Measurements from ENCODE around the gene BCL7B.

The BCL7B gene

DNA sequence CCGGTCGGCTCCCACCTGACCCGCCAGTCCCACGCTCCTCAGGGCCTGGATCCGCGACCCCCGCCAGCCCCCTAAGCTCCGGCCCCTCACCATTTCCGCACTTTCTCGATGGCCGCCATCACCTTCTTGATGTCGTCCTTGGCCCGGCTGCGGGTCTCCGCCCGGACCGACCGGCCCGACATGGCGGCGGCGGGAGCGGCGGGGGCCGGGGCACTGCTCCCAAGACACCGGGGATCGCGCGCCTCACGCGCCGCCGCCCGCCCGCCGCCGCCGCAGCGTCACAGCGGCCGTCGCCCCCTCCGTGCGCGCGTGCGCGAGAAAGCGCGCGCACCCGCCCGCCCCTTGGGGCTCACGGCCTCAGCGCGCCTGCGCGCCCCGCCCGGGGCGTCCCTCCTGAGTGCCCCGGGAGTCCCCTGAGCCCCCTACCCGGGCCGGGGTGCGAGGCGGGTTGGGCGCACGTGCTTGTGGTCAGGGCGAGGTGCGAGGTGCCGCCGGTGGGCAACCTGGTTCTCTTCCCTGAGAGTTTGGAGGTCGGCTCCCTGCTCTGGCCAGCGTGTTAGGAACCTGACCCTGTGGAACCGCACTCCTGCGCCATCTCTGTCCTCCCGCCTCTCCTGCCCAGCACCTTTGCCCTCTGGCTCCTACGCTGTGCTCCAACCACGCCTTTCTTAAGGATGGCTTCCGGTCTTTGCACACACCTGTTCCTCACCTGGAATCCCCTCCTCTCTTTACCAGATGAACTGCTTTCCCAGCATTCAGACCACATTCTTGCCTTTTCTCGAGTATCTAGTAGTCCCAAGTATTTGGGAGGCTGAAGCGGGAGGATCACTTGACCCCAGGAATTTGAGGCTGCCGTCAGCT lies at the start of gene BCL7B:
BCL7B (minus strand) TSS at position 294 of the 861 bp plus-strand sequence; CDS start at position 182, 112 bp downstream.
- peak within 1 kb of the TSS; percentile 90 to 97 for H3K9ac ChIP-seq (ENCODE audit: low read depth in 1 of 2, low read length in 2 of 2)
- H3K4me1 ChIP-seq (ENCODE audit: control insufficient read depth in 2 of 2, insufficient read depth in 2 of 2, low read length in 2 of 2): peaks cover 13 to 16% of the 10 kb centered on the region in 2 donors
- peak within 1 kb of the TSS; percentile 87 to 97 for H3K4me3 ChIP-seq (ENCODE audit: low read length in 2 of 2)
- H3K27ac ChIP-seq (ENCODE audit: low read depth in 2 of 2, low read length in 2 of 2): peak within 1 kb of the TSS; percentile 99 to 100
- H3K9me3 ChIP-seq (ENCODE audit: control insufficient read depth in 2 of 2, low read length in 2 of 2): no peaks in the 10 kb centered on the region
- peaks cover 5 to 12% of the 10 kb centered on the region in 2 donors for H3K36me3 ChIP-seq (ENCODE audit: control insufficient read depth in 2 of 2, insufficient read depth in 2 of 2, low read length in 2 of 2)
- no peaks in the 10 kb centered on the region for H3K27me3 ChIP-seq (ENCODE audit: control insufficient read depth in 2 of 2, insufficient read depth in 2 of 2, low read length in 2 of 2)

DNA sequence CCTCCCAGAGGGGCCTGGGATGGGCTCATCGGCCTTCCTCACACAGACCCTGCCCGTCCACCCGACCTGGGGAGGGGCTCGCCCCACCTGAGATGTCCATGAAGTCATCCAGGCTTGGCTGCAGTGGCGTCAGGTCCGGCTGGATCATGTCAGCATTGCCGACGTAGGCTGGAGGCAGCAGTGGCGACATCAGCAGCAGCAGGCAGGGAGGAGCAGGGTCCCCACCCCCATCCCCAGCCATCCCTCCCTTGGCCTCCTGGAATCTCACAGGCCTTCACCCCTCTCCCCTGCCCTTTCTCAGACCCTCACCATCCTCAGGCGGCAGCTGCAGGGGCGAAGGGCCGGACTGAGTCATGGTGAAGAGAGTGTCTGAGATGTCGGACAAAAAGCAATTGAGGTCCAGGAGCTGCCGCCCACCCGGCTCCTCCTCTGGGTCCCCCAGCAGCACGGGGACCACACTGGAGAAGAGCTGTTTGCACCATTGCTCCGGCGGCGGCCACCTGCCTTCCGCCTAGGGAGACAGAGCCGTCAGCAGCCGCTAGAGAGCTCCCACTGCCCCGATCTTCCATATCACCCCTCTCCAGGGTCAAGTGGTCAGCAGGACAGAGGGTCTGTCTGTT lies 48.2 kb upstream of the BCL7B start:
- no peak overlapping the region for H3K9ac ChIP-seq (ENCODE audit: low read depth in 1 of 2, low read length in 2 of 2)
- H3K4me1 ChIP-seq (ENCODE audit: control insufficient read depth in 2 of 2, insufficient read depth in 2 of 2, low read length in 2 of 2): peaks cover 0 to 4% of the 10 kb centered on the region in 2 donors
- H3K27me3 ChIP-seq (ENCODE audit: control insufficient read depth in 2 of 2, insufficient read depth in 2 of 2, low read length in 2 of 2): peaks cover 5 to 10% of the 10 kb centered on the region in 2 donors
- H3K27ac ChIP-seq (ENCODE audit: low read depth in 2 of 2, low read length in 2 of 2): no peak overlapping the region
- no peaks in the 10 kb centered on the region for H3K9me3 ChIP-seq (ENCODE audit: control insufficient read depth in 2 of 2, low read length in 2 of 2)
- no peak overlapping the region for H3K4me3 ChIP-seq (ENCODE audit: low read length in 2 of 2)
- no peaks in the 10 kb centered on the region for H3K36me3 ChIP-seq (ENCODE audit: control insufficient read depth in 2 of 2, insufficient read depth in 2 of 2, low read length in 2 of 2)

GRCh38 chr7:73602721-73603651 lies 45.5 kb upstream of the BCL7B start:
- Histone ChIP-seq H3K27me3 (ENCODE audit: control insufficient read depth in 2 of 2, insufficient read depth in 2 of 2, low read length in 2 of 2) (peaks cover 5 to 11% of the 10 kb centered on the region in 2 donors), H3K27ac (ENCODE audit: low read depth in 2 of 2, low read length in 2 of 2) (no peak overlapping the region), H3K9ac (ENCODE audit: low read depth in 1 of 2, low read length in 2 of 2) (no peak overlapping the region), H3K4me1 (ENCODE audit: control insufficient read depth in 2 of 2, insufficient read depth in 2 of 2, low read length in 2 of 2) (peaks cover 0 to 4% of the 10 kb centered on the region in 2 donors), H3K4me3 (ENCODE audit: low read length in 2 of 2) (no peak overlapping the region), H3K36me3 (ENCODE audit: control insufficient read depth in 2 of 2, insufficient read depth in 2 of 2, low read length in 2 of 2) (no peaks in the 10 kb centered on the region), H3K9me3 (ENCODE audit: control insufficient read depth in 2 of 2, low read length in 2 of 2) (no peaks in the 10 kb centered on the region)

DNA sequence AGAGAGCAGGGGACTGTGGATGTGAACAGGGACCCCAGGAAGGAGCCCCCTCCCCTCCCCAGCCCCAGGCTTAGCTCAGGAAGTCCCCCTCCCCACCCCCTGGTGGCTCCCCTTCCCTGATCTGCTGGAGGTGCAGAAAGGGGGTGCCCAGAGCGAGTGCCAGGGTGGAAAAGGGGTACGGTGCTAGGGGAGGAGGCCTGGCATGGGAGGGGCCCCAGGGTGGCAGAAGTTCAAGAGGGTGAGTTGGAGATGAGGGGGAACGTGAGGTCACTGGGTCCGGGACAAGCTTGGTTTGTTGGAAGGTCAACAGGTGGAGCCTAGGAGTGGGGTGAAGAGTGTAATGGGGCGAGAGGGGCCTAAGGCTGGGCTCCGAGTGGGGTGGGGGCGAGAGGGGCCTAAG lies 42.4 kb upstream of the BCL7B start:
- Histone ChIP-seq H3K27ac (ENCODE audit: low read depth in 2 of 2, low read length in 2 of 2) (no peak overlapping the region), H3K27me3 (ENCODE audit: control insufficient read depth in 2 of 2, insufficient read depth in 2 of 2, low read length in 2 of 2) (peaks cover 4 to 13% of the 10 kb centered on the region in 2 donors), H3K9ac (ENCODE audit: low read depth in 1 of 2, low read length in 2 of 2) (no peak overlapping the region), H3K4me1 (ENCODE audit: control insufficient read depth in 2 of 2, insufficient read depth in 2 of 2, low read length in 2 of 2) (no peaks in the 10 kb centered on the region), H3K4me3 (ENCODE audit: low read length in 2 of 2) (no peak overlapping the region), H3K9me3 (ENCODE audit: control insufficient read depth in 2 of 2, low read length in 2 of 2) (no peaks in the 10 kb centered on the region), H3K36me3 (ENCODE audit: control insufficient read depth in 2 of 2, insufficient read depth in 2 of 2, low read length in 2 of 2) (no peaks in the 10 kb centered on the region)

- H3K9ac ChIP-seq (ENCODE audit: low read depth in 1 of 2, low read length in 2 of 2): no peak overlapping the region
- H3K27me3 ChIP-seq (ENCODE audit: control insufficient read depth in 2 of 2, insufficient read depth in 2 of 2, low read length in 2 of 2): peaks cover 4 to 13% of the 10 kb centered on the region in 2 donors
- H3K27ac ChIP-seq (ENCODE audit: low read depth in 2 of 2, low read length in 2 of 2): no peak overlapping the region
- H3K36me3 ChIP-seq (ENCODE audit: control insufficient read depth in 2 of 2, insufficient read depth in 2 of 2, low read length in 2 of 2): no peaks in the 10 kb centered on the region
- H3K9me3 ChIP-seq (ENCODE audit: control insufficient read depth in 2 of 2, low read length in 2 of 2): no peaks in the 10 kb centered on the region
- no peaks in the 10 kb centered on the region for H3K4me1 ChIP-seq (ENCODE audit: control insufficient read depth in 2 of 2, insufficient read depth in 2 of 2, low read length in 2 of 2)
- no peak overlapping the region for H3K4me3 ChIP-seq (ENCODE audit: low read length in 2 of 2)
Measured at GRCh38 chr7:73599151-73599882, 41.8 kb upstream of the BCL7B start.

- Histone ChIP-seq H3K9me3 (ENCODE audit: control insufficient read depth in 2 of 2, low read length in 2 of 2) (no peaks in the 10 kb centered on the region), H3K4me3 (ENCODE audit: low read length in 2 of 2) (no peak overlapping the region), H3K27me3 (ENCODE audit: control insufficient read depth in 2 of 2, insufficient read depth in 2 of 2, low read length in 2 of 2) (peaks cover 4 to 13% of the 10 kb centered on the region in 2 donors), H3K9ac (ENCODE audit: low read depth in 1 of 2, low read length in 2 of 2) (no peak overlapping the region), H3K4me1 (ENCODE audit: control insufficient read depth in 2 of 2, insufficient read depth in 2 of 2, low read length in 2 of 2) (no peaks in the 10 kb centered on the region), H3K36me3 (ENCODE audit: control insufficient read depth in 2 of 2, insufficient read depth in 2 of 2, low read length in 2 of 2) (no peaks in the 10 kb centered on the region), H3K27ac (ENCODE audit: low read depth in 2 of 2, low read length in 2 of 2) (no peak overlapping the region)
Measured at GRCh38 chr7:73597978-73598782, 40.7 kb upstream of the BCL7B start.

DNA sequence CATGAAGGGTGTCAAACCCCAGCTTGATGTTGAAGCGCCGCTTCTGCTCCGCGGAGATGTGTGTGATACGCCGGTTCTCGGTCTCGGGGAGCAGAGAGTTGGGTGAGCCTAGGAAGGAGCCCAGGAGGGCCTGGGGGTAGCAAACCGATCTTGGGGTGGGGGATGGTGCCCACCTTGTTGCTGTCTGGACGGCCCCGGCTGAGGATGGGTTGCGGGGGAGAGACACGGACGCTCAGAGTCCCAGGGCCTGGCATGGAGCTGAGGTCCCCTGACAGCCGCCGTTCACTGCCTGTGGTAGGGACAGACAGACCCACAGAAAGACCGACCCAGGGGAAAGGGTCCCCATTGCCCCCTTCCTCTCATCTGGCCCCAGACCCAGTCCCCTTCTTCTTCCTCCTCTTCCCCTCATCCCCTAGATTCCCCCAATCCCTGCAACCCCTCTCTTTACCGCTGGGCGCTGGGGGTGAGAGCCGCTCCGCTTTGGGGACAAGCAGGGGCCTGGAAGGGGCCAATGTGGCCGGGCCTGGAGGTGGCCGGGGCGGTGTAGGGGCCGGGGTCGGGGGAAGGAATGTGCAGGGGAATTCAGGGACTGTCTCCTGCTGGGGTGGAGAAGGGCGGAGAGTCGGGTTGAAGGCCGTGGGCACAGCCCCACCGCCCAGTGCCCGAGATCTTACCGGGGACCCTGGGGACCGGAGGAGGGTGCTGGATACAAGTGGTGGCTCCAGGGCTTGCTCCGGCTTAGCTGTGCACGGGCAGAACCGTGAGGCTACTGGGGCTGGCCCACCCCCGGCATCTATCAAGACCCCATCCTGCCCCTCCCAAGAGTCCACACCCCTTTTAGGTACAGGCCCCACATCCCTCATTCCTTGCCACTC lies 38.9 kb upstream of the BCL7B start:
- H3K27me3 ChIP-seq (ENCODE audit: control insufficient read depth in 2 of 2, insufficient read depth in 2 of 2, low read length in 2 of 2): peaks cover 0 to 6% of the 10 kb centered on the region in 2 donors
- H3K36me3 ChIP-seq (ENCODE audit: control insufficient read depth in 2 of 2, insufficient read depth in 2 of 2, low read length in 2 of 2): no peaks in the 10 kb centered on the region
- H3K9ac ChIP-seq (ENCODE audit: low read depth in 1 of 2, low read length in 2 of 2): no peak overlapping the region
- H3K27ac ChIP-seq (ENCODE audit: low read depth in 2 of 2, low read length in 2 of 2): no peak overlapping the region
- H3K4me3 ChIP-seq (ENCODE audit: low read length in 2 of 2): no peak overlapping the region
- no peaks in the 10 kb centered on the region for H3K9me3 ChIP-seq (ENCODE audit: control insufficient read depth in 2 of 2, low read length in 2 of 2)
- no peaks in the 10 kb centered on the region for H3K4me1 ChIP-seq (ENCODE audit: control insufficient read depth in 2 of 2, insufficient read depth in 2 of 2, low read length in 2 of 2)

DNA sequence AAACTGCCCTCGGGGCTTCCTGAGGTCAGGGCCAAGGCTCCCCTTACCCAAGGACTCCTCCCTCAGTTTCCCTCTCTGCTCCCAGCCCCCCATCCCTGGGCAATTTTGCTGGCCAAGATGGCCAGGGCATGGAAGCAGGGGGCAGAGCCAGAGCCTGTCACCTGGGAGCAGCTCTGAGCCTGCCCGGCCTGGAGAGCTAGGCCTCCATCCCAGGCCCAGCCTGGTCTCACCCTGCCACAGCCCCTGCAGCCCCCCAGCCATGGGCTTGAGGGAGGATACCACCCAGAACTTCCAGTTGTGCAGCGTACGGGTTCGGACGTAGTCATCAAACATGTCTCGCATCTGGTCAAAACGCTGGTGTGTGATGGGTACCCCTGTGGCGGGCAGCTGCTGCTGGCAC lies 37.9 kb upstream of the BCL7B start:
- Histone ChIP-seq H3K27ac (ENCODE audit: low read depth in 2 of 2, low read length in 2 of 2) (no peak overlapping the region), H3K4me3 (ENCODE audit: low read length in 2 of 2) (no peak overlapping the region), H3K9me3 (ENCODE audit: control insufficient read depth in 2 of 2, low read length in 2 of 2) (no peaks in the 10 kb centered on the region), H3K4me1 (ENCODE audit: control insufficient read depth in 2 of 2, insufficient read depth in 2 of 2, low read length in 2 of 2) (no peaks in the 10 kb centered on the region), H3K27me3 (ENCODE audit: control insufficient read depth in 2 of 2, insufficient read depth in 2 of 2, low read length in 2 of 2) (peaks cover 0 to 3% of the 10 kb centered on the region in 2 donors), H3K9ac (ENCODE audit: low read depth in 1 of 2, low read length in 2 of 2) (no peak overlapping the region), H3K36me3 (ENCODE audit: control insufficient read depth in 2 of 2, insufficient read depth in 2 of 2, low read length in 2 of 2) (no peaks in the 10 kb centered on the region)
